HG02981 (cell line): ENCODE measurements around the gene NMT2.
A peak's percentile ranks its signal among the peaks of the same experiment; 100 is the strongest.

ENCODE experiments used
- ATAC-seq: cut with Tn5 transposase; IDR thresholded peaks from one replicate; pipeline ENCODE4 v1.9.1; 2021; ENCODE audit warnings: mild to moderate bottlenecking, moderate library complexity; ENCODE audit not compliant: unreplicated experiment

Gene NMT2

DNA sequence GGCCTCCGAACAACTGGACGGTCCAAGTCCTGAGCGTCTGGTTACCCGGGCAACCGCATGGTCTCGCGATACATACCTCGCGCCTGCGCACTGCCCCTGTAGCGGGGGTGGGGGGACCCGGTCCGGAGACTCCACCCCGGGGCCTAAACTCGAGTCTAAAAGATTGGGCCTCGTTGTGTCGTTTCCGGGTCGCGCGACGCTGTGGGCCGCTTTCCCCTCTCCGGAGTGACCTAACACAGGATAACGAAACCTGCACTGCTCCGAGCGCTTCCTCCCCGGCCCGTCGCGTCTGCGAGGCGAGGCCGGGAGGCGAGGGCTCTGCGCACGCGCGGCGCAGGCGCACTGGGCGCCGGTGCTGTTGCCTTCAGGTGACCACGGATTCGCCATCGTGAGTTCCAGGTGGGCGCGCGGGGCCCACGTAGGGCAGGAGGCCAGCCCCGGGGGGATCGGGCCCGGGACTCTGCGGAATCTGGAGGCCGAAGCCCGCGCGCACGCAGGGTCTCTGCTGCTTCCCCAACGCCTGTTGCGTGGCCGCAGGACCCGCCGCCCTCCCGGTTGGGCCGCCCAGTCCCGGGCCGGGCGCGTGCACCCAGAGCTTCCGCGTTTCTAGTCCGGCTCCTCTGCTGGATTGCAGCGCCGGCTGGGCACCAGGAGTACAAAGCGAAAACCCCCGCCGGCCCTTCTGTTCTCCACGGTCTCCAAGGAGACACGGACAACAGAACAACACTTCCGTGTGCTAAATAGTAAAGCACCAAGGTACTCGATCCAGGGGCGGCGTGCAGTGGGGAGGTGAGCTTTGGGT lies 71.3 kb downstream of the NMT2 start, which contains the start of gene RPP38:
TSS of gene RPP38 (plus strand) at position 345 of the 802 bp plus-strand sequence. CDS start 5,960 bp downstream, outside the sequence.
- ATAC-seq, result peak; percentile 74

DNA sequence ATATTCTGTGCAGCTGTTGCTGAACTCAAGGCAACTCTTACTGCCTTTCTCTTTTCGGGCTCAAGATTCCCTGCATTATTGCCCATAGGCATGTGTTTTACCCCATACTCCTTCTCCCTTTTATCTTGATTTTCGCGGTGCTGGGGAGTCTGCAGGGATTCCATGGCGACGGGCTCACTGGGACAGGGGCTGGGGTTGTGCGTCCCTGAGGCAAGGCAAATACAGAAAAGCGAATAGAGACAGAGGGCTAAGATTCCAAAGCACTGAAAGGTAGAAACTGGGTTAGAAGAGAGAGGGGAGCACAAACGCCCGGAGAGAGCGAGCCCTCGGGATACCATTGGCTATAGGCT lies 71.9 kb downstream of the NMT2 start:
- peak; percentile 21 for ATAC-seq

DNA sequence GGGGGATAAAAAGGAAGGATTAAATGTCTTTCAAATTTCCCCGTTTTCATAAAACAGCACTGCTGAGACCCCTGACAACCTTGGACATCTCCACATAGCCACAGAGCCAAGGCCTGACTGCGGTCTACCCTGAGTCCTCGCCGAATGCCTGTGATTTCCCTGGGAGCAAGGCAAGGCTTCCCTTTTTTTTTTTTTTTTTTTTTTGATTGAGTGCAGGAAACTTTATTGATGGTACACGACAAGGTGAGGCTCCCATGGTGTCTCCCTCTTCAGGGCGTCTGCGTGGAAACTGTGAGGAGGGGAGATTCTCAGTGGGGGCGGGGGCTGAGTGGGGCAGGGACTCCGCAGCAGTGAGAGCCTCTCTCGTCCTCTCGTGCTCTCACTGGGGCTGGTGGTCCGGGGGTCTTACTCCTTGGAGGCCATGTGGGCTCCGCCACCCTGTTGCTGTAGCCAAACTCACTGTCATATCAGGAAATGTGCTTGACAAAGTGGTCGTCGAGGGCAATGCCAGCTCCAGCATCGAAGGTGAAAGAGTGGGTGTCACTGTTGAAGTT lies 75.6 kb downstream of the NMT2 start:
- ATAC-seq, result no peak

DNA sequence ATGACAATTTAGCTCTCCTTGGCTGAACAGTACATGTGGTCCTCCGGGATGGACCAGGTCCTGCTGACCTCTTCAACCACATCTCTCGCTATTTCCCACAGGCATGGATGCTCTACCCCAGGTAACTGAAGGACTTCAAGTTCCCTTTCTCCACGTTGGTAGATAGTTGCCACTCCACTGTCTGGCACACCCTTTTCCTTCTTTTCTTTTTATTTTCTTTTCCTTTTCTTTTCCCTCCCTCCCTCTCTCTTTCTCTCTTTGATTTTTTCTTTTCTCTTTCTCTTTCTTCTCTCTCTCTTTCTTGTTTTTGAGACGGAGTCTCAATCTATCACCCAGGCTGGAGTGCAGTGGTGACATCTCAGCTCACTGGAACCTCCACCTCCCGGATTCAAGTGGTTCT lies 77.1 kb downstream of the NMT2 start:
- no peak for ATAC-seq

DNA sequence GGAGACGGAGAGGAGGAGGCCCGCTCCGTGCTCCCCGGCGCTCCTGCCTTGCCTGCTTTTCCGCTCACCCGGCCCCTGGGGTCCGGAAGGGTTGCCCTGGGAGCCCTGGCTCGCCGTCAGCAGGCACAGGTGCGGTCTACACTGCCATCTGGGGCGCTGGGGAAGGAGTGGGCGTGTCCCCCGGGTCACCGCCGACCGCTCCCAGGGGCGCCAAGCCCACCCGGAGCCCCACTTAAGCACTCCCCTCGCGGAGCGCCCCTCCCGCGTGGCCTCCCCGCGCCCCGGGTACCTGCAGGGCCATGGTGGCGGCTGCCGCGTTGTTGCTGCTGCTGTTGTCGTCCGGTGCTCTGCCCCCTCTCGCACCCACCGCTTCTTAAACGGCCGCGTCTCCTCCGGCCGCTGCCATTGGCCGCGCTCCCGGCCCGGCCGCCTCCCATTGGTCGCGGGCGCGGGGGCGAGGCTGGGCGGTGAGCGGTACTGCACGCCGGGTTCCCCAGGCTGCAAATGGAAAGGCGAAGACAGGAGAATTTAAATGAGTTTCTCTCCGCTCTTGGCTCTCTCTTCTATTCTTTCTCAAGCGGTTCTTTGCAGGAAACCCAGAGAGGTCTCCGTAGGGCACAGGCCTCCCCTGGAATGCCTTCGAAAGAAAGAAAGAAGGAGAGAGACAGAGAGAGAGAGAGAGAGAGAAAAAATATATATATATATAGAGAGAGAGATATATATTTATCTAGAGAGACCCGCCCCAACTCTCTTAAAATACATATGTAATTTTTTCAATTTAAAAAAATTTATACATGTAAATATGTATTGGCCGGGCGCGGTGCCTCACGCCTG lies 79.8 kb downstream of the NMT2 start, which contains the start of gene ACBD7:
TSS of gene ACBD7 (minus strand) at position 349 of the 834 bp plus-strand sequence. CDS start at position 301, 48 bp downstream.
- ATAC-seq, result peak; percentile 99

DNA sequence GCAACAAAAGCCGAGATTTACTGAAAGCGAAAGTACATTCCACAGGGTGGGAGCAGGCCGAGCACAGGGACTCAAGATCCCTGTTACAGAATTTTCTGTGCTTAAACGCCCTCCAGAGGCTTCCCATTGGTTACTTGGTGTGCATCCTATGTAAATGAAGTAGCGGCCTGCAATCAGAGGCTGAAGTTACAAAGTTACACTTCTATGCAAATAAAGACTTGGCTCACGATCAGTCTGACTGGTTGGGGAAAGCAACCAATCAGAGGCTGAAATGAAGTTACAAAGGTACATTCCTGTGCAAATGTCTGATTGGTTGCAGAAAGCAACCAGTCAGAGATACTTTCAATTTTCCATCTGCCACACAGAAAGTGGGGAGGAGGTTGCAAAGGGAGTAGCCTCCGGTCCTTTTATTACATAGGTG lies 84.0 kb downstream of the NMT2 start:
- ATAC-seq, result no peak

DNA sequence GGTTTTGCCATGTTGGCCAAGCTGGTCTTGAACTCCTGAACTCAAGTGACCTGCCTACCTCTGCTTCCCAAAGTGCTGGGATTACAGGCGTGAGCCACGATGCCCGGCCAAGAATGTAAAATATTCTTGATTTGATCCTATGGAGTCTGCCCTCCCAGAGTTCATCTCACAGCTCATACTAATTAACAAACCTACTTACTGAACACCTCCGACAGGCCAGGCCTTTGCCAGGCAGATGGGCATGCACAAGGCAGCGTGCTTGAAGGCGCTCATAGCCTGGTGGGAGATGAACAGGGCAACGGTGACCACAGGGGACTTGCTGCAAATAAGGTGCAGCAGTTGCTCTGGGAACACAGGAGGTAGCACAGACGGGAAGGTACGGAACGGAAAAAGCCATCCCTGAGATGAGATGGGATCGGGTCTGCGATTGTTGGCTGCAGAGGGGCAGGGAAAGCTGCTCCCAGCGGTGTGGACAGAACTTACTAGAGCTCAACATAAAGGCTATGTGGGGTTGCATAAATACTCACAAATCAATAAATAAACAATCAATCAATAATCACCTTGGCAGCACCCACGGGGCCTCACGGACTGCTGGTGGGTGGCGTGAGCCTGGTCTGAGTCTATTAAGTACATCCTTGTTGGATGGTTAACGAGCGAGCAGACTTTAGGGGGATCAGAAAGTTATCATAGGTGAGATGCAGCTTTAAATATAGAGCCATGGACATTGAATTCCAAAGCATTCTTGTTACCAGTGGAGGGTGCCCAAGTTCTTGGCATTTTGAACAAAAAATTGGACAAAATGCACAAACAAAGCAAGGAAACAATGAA lies 84.6 kb downstream of the NMT2 start:
- no peak for ATAC-seq

DNA sequence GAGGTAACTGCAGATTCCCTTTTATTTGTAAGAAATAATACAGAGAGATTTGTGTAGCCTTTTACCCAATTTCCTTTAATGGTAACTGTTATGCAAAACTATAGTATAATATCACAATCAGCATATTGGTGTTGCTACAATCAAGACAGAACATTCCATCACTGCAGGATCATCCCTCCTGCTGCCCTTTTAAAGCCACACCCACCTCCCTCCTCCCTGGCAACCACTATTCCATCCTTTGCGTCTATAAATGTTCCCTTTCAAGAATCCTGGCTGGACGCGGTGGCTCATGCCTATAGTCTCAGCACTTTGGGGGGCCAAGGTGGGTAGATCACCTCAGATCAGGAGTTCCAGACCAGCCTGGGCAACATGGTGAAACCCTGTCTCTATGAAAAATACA lies 93.1 kb downstream of the NMT2 start:
- ATAC-seq, result no peak

DNA sequence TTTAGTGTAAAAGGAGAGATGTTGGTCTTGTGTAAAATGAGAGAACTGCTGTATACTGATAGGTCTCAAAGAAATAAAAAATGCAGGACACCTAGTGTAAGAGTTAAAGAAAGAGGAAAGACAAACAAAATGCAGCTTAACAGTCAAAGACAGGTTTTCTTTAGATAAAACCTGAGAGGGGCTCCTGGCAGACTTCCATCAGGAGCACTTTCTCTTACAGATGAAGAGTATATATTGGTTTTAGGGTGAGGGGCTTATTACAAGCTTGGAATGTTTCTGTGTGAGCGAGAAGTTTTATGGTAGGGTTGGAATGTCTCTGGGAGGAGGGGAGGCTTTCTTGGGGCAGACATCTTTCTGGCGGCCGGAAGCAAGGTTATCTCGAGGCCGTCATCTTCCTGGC lies 96.1 kb downstream of the NMT2 start:
- no peak for ATAC-seq

DNA sequence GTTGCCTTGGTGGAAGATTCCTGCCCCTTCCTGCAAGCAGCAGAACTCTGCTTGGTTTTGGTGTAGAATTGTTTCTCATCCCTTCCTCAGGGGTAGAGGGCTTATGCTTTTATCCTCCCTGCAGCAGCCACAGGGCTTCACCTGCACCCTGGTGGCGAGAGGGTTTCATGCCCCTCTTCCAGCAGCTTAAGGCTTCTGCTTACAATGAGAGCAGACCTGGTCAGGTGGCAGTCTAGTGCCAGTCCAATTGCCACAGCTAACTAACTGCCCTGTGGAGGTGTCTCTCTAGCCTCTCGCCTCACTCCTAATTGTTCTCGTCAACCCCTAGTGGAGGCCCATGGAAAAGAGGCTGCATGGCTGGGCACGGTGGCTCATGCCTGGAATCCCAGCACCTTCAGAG lies 99.3 kb downstream of the NMT2 start:
- ATAC-seq, result no peak

DNA sequence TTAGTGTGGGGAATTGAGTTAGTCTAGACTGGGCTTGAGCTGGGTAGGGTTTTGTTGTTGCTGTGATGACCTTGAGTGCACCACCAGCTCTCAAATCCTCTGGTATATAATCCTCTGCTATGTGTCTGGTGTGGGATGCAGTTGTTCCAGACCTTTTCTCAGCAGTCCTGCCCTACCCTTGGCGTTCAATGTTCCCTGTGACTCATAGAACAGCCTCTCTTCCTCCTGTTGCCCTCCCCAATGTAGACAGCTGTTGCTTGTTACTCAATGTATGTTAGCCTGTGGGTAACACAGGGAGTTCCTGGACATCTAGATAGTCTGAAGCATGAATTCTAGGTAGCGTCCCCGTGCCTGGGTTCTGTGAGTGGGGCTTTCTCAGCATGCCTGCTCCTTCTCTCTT lies 99.7 kb downstream of the NMT2 start:
- no peak for ATAC-seq

DNA sequence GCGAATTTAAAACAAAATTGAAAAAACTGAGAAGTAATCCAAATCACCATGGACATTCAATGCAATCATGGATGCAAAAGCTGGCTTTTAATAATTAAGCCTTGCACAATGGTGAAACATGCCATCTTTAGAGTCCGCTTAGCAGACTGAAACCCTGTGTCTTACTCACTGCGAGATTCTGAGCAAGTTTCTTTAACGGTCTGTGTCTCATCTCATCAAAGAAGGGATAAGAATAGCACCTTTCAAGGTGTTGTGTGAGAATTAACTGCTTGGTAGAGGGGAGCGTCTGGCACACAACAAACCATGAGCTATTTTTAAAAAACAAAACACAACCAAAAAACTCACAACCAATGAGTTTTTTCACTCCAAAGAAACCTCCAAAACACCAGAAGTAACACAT lies 101.3 kb downstream of the NMT2 start:
- no peak for ATAC-seq

DNA sequence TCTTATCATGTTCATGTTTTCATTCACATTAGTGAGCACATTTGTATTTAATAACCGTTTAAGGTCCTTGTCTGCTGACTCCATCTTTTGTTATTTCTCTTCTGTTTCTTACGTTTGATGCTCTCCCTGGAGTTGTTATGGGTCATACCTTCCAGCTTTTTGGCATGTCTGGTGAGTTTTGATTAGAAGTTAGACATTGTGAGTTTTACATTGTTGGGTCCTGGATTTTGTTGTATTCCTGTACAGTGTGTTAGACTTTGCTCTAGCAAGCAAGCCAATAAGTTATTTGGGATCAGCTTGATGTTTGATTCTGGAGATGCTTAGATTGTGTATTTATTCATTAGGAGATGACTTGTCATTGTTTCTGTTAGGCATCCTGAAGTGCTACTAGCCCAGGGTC lies 107.9 kb downstream of the NMT2 start:
- ATAC-seq, result no peak

DNA sequence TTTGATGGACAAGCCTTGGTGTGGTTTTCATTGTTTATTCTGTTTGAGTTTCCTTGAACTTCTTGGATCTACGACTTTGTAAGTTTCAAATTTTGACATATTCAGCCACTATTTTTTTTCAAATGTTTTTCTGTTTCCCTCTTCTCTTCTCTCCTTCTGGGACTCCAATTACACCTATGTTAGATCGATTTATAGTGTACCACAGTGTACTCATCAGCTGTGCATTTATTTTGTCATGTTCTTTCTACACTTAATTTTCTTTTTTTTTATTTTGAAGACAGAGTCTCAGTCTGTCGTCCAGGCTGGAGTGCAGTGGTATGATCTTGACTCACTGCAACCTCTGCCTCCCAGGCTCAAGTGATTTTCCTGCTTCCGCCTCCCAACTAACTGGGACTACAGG lies 108.6 kb downstream of the NMT2 start:
- no peak for ATAC-seq

DNA sequence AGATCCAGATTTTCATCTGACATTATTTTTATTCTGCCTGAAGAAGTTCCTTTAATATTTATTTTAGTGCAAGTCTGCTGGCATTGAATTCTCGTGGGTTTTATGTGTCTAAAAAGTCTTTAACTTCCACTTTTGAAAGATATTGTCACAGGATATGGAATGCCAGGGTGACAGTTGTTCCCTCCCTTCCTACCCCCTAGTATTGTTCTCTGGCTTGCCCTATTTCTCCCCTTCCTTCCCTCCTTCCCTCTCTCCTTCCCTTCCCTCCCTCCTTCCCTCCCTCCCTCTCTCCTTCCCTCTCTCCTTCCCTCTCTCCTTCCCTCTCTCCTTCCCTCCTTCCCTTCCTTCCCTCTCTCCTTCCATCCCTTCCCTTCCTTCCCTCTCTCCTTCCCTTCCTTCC lies 109.8 kb downstream of the NMT2 start:
- no peak for ATAC-seq
